Natural killer cell (primary cell): ENCODE measurements around the gene PKD2L1. TPM values are rescaled to one million over a fixed set of nuclear protein-coding genes. Genes with fewer than 3 reads are reported as not detected.

Experiments
- ATAC-seq, 3 donors: fragments of 150-1000 bp in 2 of 3; fragments of 200-7000 bp in 1 of 3; cut with Tn5 transposase; 1 replicate in 1 of 3; 2 replicates in 2 of 3; pipeline ENCODE4 v1.10.0; 2021; ENCODE audit warnings: mild to moderate bottlenecking in 2 of 3, moderate library complexity in 2 of 3
- DNase-seq, 2 donors: peaks; one replicate each; pipeline versions ENCODE4 v3.0.0 to v3.0.0-alpha.2; 2013 to 2021; ENCODE audit warnings: mixed read lengths in 1 of 2
- H3K27ac ChIP-seq: one replicate; pipeline ENCODE4 v1.5.1; 2013; ENCODE audit warnings: mild to moderate bottlenecking, low read length
- H3K27me3 ChIP-seq: one replicate; pipeline ENCODE4 v1.6.1; 2013; ENCODE audit warnings: low read length; ENCODE audit not compliant: control insufficient read depth, insufficient read depth
- H3K36me3 ChIP-seq: one replicate; pipeline ENCODE4 v1.6.1; 2013; ENCODE audit warnings: low read length; ENCODE audit not compliant: control insufficient read depth, insufficient read depth
- H3K4me1 ChIP-seq: one replicate; pipeline ENCODE4 v1.6.1; 2013; ENCODE audit warnings: low read length; ENCODE audit not compliant: control insufficient read depth, insufficient read depth
- H3K4me3 ChIP-seq: one replicate; pipeline ENCODE4 v1.5.1; 2013; ENCODE audit warnings: low read length
- H3K9me3 ChIP-seq: one replicate; pipeline ENCODE4 v1.6.1; 2013; ENCODE audit warnings: low read length; ENCODE audit not compliant: control insufficient read depth, insufficient read depth
- H3K27ac Mint-ChIP-seq, 2 donors: one replicate each; pipeline ENCODE4 v1.8.0; 2022; ENCODE audit warnings: mild to moderate bottlenecking in 2 of 2, mixed read lengths in 2 of 2, moderate library complexity in 1 of 2
- H3K27me3 Mint-ChIP-seq, 2 donors: one replicate each; pipeline ENCODE4 v1.8.0; 2022; ENCODE audit warnings: low read depth in 2 of 2, mixed read lengths in 2 of 2
- H3K36me3 Mint-ChIP-seq: one replicate; pipeline ENCODE4 v1.8.0; 2022; ENCODE audit warnings: mixed read lengths
- H3K4me1 Mint-ChIP-seq, 2 donors: one replicate each; pipeline ENCODE4 v1.8.0; 2022; ENCODE audit warnings: mixed read lengths in 2 of 2
- H3K4me3 Mint-ChIP-seq: one replicate; pipeline ENCODE4 v1.8.0; 2022; ENCODE audit warnings: mild to moderate bottlenecking, moderate library complexity, mixed read lengths
- H3K9me3 Mint-ChIP-seq, 2 donors: one replicate each; pipeline ENCODE4 v1.8.0; 2022; ENCODE audit warnings: mixed read lengths in 2 of 2
- CTCF ChIP-seq: fragments of 200-600 bp; IDR thresholded peaks from one replicate; pipeline ENCODE4 v1.8.0; 2022; ENCODE audit warnings: antibody characterized with exemption
- WGBS: methylation state at CpG from one replicate; pipeline ENCODE4 v1.1.7; 2013; ENCODE audit warnings: missing lambda C conversion rate; ENCODE audit not compliant: insufficient coverage; 5-methylcytosine and 5-hydroxymethylcytosine counted together
- intact Hi-C: fragments of 100-400 bp; cut with micrococcal nuclease; formaldehyde crosslinking; loops from one replicate; pipeline ENCODE4 v1.14.2; 2022
- total RNA-seq, 4 donors: library from RNA; stranded (reverse); fragments of 120-200 nt in 1 of 4; gene quantifications; one replicate each; pipeline versions ENCODE4 v1.2.3 to v1.2.4, GENCODE V29; 2013 to 2022

PKD2L1 gene
- total RNA-seq, 3 donors from 2014 or later (not counting 1 experiment from before 2014, with no cell fraction given) = not detected

- no peak overlapping the region for H3K27ac ChIP-seq
Measured at GRCh38 chr10:100364735-100365391, 34.8 kb upstream of the PKD2L1 start.

GRCh38 chr10:100364175-100364574, 34.1 kb upstream of the PKD2L1 start:
- Mint-ChIP-seq H3K36me3 (peaks cover 5% of the 10 kb centered on the region), H3K9me3 (no peaks in the 10 kb centered on the region), H3K4me1 (peaks cover 0 to 8% of the 10 kb centered on the region in 2 donors), H3K27me3 (no peaks in the 10 kb centered on the region), H3K27ac (no peak overlapping the region), H3K4me3 (no peak overlapping the region)
- Histone ChIP-seq H3K27ac (no peak overlapping the region), H3K36me3 (peaks cover 2% of the 10 kb centered on the region), H3K9me3 (no peaks in the 10 kb centered on the region), H3K4me3 (no peak overlapping the region), H3K4me1 (no peaks in the 10 kb centered on the region), H3K27me3 (no peaks in the 10 kb centered on the region)
- WGBS = 99% methylated on average over 3 of the region's 3 CpGs
- ATAC-seq (no peak), DNase-seq (no peak)
- TF ChIP-seq CTCF = no peak
- intact Hi-C loops = no loop called here

More at GRCh38 chr10:100364735-100365391, 34.8 kb upstream of the PKD2L1 start:
- no peak overlapping the region for H3K4me3 Mint-ChIP-seq
- no peaks in the 10 kb centered on the region for H3K27me3 Mint-ChIP-seq
- no peak overlapping the region for H3K4me3 ChIP-seq
- peaks cover 2% of the 10 kb centered on the region for H3K4me1 ChIP-seq
- no peaks in the 10 kb centered on the region for H3K9me3 Mint-ChIP-seq
- peaks cover 5% of the 10 kb centered on the region for H3K36me3 Mint-ChIP-seq
- WGBS = 45% methylated on average over 7 of the region's 7 CpGs
- ATAC-seq = no peak
- intact Hi-C loops = no loop called here
- peaks cover 0 to 10% of the 10 kb centered on the region in 2 donors for H3K4me1 Mint-ChIP-seq
- peaks cover 2% of the 10 kb centered on the region for H3K36me3 ChIP-seq
- H3K27me3 ChIP-seq = no peaks in the 10 kb centered on the region
- TF ChIP-seq CTCF = no peak
- no peaks in the 10 kb centered on the region for H3K9me3 ChIP-seq
- H3K27ac Mint-ChIP-seq = no peak overlapping the region
- DNase-seq = no peak

GRCh38 chr10:100362570-100363496, 32.8 kb upstream of the PKD2L1 start:
- H3K36me3 Mint-ChIP-seq = peaks cover 5% of the 10 kb centered on the region
- TF ChIP-seq CTCF = no peak
- Histone ChIP-seq H3K9me3 (no peaks in the 10 kb centered on the region), H3K36me3 (peaks cover 2% of the 10 kb centered on the region), H3K27me3 (no peaks in the 10 kb centered on the region), H3K4me3 (no peak overlapping the region), H3K27ac (no peak overlapping the region), H3K4me1 (no peaks in the 10 kb centered on the region)
- 89% methylated on average over 6 of the region's 6 CpGs for WGBS
- H3K27ac Mint-ChIP-seq = no peak overlapping the region
- intact Hi-C loops = no loop called here
- no peaks in the 10 kb centered on the region for H3K9me3 Mint-ChIP-seq
- H3K4me1 Mint-ChIP-seq = peaks cover 0 to 10% of the 10 kb centered on the region in 2 donors
- no peaks in the 10 kb centered on the region for H3K27me3 Mint-ChIP-seq
- ATAC-seq = no peak
- no peak for DNase-seq
- H3K4me3 Mint-ChIP-seq = no peak overlapping the region
